SH-SY5Y (cell line): ENCODE measurements around the gene HK2.

Experiments used
- GATA2 ChIP-seq: IDR thresholded peaks from 2 replicates; pipeline ENCODE4 v1.6.1; 2011; ENCODE audit warnings: mild to moderate bottlenecking, low read depth, low read length
- GATA3 ChIP-seq: IDR thresholded peaks from 2 replicates; pipeline ENCODE4 v1.6.1; 2011; ENCODE audit warnings: low read depth, mild to moderate bottlenecking, low read length, moderate library complexity

The HK2 gene

DNA sequence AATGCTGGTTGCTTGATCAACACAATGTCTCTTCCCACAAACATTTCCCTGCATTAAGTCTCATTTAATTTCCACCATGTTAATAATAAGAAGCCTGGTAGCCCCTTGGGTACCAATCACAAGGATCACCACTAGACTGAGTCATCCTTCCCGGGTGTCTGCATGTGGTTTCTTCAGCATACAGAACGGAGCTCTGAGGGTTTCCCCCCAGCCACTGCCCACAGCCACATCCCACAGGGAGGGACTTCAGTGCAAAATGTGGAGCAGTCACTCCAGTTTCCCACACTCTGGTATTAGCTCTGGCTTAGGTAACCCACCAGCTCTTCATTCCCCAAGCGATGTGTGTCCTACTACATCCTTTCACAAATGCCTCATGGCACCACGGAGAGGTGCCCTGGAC lies 81.8 kb downstream of the HK2 start:
- TF ChIP-seq GATA3 (no peak), GATA2 (no peak)

GRCh38 chr2:74916394-74916793 lies 82.5 kb downstream of the HK2 start:
- TF ChIP-seq GATA3 (no peak), GATA2 (no peak)

DNA sequence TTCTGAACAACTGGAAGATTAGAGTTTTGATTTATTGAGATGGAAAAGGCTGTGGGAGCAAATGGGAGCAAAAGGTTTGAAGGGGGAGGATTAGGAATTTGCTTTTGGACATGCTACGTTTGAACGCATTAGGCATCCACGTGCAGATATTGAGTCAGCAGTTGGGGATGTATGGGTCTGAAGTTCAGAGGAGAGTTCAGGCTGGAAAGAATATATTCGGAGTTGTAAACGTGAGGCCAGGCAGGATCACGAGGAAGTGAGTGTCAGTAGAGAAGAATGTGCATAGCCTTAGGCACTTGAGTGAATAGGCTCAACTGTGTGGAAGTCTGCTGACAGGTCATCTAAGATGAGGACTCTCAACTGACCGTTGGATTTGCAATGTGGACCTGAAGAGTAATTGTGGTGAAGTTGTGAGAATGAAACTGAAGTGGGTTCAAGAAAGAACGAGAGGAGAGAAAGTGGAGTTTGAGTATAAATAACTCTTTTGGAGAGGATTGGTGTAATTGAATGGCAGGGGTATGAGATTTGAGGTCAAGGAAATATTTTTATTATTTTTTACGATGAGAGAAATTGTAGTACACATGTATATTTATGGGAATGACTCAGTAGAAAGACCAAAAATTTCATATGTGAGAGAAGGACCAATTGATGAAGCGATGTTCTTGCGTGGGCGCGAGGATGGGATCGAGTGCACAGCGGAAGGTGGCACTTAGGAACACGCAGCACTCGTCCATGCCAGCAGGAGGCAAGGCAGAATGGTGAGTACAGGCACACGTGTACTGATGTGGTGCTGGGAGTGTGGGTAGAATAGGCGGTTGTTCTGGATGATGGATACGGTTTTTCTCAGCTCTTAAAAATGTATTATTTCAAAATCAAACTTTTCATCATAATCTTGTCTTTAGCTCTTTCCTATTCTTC lies 84.0 kb downstream of the HK2 start:
- no peak for TF ChIP-seq GATA3
- no peak for TF ChIP-seq GATA2

DNA sequence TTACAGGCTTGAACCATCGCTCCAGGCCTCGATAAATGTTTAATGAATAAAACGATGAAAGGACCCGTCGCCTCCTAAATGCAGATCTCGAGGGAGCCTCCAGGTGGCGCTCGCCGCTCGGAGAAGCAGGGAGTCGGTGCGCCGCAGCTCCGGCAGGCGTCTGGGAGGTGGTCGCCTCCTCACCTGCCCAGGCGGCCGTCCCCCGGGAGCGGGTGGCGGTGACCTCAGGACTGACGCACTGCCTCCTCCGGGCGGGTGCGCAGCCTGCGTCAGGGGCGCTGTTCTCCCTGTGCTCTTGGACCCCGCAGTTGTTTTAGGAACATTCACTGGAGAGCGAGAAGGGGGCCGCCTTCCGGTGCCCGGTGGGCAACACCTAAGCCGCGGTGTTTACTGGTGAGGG lies 85.9 kb downstream of the HK2 start:
- TF ChIP-seq GATA3 (no peak), GATA2 (no peak)

DNA sequence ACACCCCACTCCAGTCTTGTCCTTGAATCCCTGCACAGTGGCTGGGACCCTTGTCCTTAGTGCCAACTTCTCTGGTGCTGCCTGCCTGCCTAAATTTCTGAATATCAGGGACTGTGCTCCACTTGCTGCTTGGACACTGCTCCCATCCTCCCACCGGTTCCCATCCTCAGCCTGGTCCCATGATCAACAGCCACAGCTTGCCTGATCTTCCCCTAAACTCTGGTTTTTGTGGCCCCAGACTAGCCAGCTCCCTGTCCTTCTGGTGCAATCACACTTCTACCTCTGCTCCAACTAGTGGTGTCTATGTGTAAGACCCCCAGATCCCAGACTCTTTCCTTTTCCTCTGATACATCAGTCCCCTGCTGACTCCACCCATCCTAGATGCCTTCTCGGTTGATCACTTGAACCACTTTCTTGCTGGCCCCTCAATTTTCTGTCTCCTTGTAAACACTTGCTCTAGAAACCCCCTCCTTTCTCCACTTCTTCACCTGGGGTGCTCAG lies 87.4 kb downstream of the HK2 start:
- TF ChIP-seq GATA3 (no peak), GATA2 (no peak)

DNA sequence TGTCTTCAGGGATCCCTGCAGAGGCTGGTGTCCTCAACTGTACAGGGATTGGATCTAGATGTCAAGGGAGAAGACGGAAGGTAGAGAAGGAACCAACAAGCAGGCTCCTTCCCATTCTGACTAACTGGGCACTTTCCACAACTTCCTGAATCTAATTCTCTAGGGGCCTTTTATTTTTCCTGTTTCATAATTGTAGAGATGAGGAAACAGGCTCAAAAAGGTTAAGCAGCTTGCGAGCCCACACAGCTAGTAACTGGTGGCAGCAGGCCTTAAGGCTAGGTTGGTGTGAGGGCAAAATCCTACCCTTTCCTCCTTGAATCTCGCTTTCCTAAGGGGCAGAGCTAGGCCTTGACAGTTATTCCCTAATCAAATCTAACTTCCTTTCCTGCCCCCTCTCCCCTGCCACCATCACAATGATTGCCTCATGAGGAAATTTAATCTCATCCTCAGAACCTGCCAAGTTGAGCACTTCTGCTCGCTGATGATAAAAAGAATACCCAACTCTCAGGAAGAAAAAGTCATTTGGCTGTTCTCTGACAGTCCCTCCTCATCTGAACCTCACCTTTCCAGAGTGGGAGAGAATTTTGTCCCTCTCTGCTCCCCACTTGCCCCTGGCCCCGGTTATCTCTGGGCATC lies 88.8 kb downstream of the HK2 start:
- TF ChIP-seq GATA3 (no peak), GATA2 (no peak)

DNA sequence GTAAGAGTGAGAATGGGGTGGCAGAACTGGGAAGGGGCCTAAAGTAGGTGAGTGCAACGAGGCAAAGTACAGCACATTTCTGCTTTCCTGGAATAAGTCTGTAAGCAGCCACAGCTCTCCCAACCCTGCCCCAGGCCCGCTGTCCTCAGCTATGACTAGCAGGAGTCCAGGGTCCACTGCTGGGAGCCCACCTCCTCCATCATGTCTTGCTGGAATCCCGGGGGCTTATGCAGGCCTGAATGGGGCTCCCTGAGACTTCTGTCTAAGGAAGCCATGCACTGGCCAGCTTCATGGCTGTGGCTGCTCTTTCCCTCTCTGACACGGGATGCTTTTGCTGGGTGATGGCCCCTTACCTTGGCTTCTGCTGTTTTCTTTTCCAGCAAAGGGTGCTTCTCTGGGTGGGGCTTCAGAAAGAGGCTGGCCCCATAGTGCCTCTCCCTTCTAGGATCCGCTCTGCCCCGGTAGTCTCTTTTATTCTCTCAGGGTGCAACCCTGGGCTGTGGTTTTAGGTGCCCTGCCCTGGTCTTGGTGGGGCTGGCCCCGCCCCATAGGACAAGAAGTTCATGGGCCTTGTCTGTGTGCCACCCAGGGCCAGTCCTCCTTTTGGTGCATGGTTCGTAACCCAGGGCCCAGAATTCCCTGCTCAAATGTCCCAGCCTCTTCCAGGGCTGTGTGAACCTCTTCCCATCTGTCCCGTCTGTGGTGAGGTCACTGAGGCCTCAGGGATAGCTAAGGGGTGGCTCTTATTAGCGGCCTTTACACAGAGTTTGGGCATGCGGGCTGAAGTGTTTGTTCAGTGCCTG lies 90.7 kb downstream of the HK2 start:
- TF ChIP-seq GATA2: no peak
- TF ChIP-seq GATA3: no peak

DNA sequence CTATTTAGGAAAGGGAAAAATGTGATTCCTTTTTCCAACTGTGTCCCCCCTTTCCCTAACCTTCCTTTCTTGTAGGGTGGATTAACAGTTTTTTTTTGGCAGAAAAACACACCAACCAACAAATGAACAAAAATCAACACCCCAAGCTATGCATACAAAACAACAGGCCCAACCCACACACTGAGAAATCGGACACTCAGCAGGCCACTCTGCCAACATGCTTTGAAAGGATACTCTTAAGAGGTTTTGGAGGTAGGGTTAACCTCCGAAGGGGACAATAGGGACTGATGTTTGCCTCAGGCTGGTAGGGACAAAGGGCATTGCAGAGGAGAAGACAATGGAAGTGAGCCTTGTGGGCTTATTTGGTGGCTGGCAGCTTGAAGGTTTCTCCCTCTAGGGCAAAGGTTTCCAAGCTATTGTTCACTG lies 91.4 kb downstream of the HK2 start:
- no peak for TF ChIP-seq GATA3
- TF ChIP-seq GATA2: no peak

DNA sequence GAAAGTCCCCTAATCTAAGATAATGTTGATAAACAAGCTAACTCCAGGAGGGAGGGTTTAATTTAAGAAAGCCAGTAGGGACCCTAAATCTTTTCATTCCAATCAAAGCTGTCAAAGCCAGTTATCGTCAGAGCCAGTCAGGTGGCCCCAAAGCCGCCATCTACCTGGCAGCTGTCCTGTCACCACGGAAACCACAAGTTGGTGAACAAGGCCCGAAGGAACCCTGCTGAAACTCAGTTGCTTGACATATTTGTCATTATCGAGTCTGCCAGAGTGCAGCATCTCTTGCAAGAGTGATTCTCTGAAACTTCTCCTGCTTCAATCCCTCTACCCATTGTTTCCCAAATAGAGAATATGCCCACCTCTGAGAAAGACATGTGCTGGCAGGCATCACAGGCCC lies 93.7 kb downstream of the HK2 start:
- no peak for TF ChIP-seq GATA2
- no peak for TF ChIP-seq GATA3

DNA sequence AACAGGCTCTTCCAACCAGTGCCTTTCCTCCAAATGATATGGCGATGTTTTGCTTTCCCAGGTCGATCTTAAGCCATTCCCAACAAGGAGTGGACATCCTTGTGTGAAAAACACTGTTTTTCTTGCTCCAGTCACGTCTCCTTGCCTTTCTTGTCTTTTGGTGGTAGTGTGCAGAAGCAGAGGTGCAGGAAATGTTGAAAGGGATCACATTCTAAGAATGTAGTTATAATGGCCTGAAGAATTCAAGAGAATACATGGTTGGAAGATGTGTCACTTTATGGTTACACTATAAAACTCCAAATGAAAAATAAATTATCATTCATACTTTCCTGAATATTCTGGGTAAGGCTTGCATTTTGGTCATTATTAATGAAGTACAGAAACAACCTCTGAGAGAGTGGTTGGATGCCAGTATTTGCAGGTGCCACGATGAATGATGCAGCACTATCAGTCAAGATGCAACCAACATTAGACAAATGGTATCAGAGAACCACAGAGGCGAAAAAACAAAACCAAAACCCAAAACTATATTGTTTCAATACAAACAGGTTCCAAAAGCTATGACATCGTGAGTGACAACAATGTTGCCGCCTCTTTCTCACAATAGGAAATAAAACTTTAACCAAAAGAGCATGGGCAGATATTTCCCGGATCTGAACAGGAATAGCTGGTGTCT lies 97.0 kb downstream of the HK2 start:
- TF ChIP-seq GATA2 (no peak), GATA3 (no peak)

- TF ChIP-seq GATA3 (no peak), GATA2 (no peak)
These were observed 98.0 kb downstream of the HK2 start for GRCh38 chr2:74931940-74932339.

- TF ChIP-seq GATA2: no peak
- no peak for TF ChIP-seq GATA3
These were observed 102.1 kb downstream of the HK2 start for GRCh38 chr2:74935975-74936391.

- TF ChIP-seq GATA2 (no peak), GATA3 (no peak)
These were observed 103.4 kb downstream of the HK2 start for GRCh38 chr2:74937221-74937880.
